Activated CD4-positive, alpha-beta T cell treated with anti-CD3 and anti-CD28 coated beads, Interleukin-2, amount 50 U/mL, for 1 hour (primary cell): ENCODE data around the gene SURF2.

ENCODE experiments used
- DNase-seq: peaks from one replicate; pipeline ENCODE4 v3.0.0-alpha.2; 2020

The SURF2 gene

GRCh38 chr9:133339641-133340040, 16.7 kb upstream of the SURF2 start:
- DNase-seq = no peak

GRCh38 chr9:133340256-133340655, 16.1 kb upstream of the SURF2 start:
- DNase-seq = no peak

- no peak for DNase-seq
Observed at GRCh38 chr9:133340916-133341315, 15.4 kb upstream of the SURF2 start.

GRCh38 chr9:133341369-133342068, 14.8 kb upstream of the SURF2 start:
- no peak for DNase-seq

GRCh38 chr9:133342069-133342406, 14.3 kb upstream of the SURF2 start:
- DNase-seq = no peak

- DNase-seq = no peak
Observed at GRCh38 chr9:133342570-133342969, 13.8 kb upstream of the SURF2 start.

- no peak for DNase-seq
Observed at GRCh38 chr9:133344071-133344470, 12.3 kb upstream of the SURF2 start.

GRCh38 chr9:133344979-133345378, 11.4 kb upstream of the SURF2 start:
- no peak for DNase-seq

GRCh38 chr9:133345596-133345995, 10.8 kb upstream of the SURF2 start:
- DNase-seq = no peak

GRCh38 chr9:133346021-133346785, 10.1 kb upstream of the SURF2 start:
- DNase-seq = no peak

GRCh38 chr9:133347515-133347984, 8.8 kb upstream of the SURF2 start:
- peak; percentile 34 for DNase-seq

GRCh38 chr9:133347985-133348717, 8.2 kb upstream of the SURF2 start, which contains the start of the genes MED22 and RPL7A:
Gene MED22, minus strand, starts transcription at chr9:133348131. Its CDS starts 1,469 bp downstream, at chr9:133346662.
Gene RPL7A, plus strand, starts transcription at chr9:133348218. Its CDS starts 26 bp downstream, at chr9:133348244.
- peak; percentile 88 for DNase-seq

GRCh38 chr9:133348718-133349573, 7.4 kb upstream of the SURF2 start:
- DNase-seq = no peak

- DNase-seq = no peak
Observed at GRCh38 chr9:133349965-133350616, 6.3 kb upstream of the SURF2 start.

- DNase-seq = no peak
Observed at GRCh38 chr9:133351526-133351907, 4.8 kb upstream of the SURF2 start.

- DNase-seq = no peak
Observed at GRCh38 chr9:133351908-133352634, 4.3 kb upstream of the SURF2 start.

GRCh38 chr9:133352635-133353340, 3.6 kb upstream of the SURF2 start:
- no peak for DNase-seq

- DNase-seq = no peak
Observed at GRCh38 chr9:133353548-133353947, 2.8 kb upstream of the SURF2 start.

- no peak for DNase-seq
Observed at GRCh38 chr9:133354766-133355165, 1.6 kb upstream of the SURF2 start.

GRCh38 chr9:133355881-133356357, 431 bp upstream of the SURF2 start:
- DNase-seq = no peak
